Body of pancreas (tissue), 4 donors: Measurements from ENCODE around the gene SCGN. TPM values are rescaled to one million over a fixed set of nuclear protein-coding genes. Genes with fewer than 3 reads are reported as not detected.

Source experiments
- ATAC-seq: fragments of 150-250 bp; one replicate; pipeline ENCODE4 v1.9.1; 2016
- DNase-seq, 4 donors: peaks; one replicate each; pipeline ENCODE4 v3.0.0-alpha.2; 2019
- H3K27ac ChIP-seq, 4 donors: fragments of 200-600 bp; sonication (generic); 1 replicate in 3 of 4; 2 replicates in 1 of 4; pipeline versions ENCODE4 v1.5.1 to v1.6.1; 2016 to 2019; ENCODE audit warnings: mild to moderate bottlenecking in 1 of 4, mixed read lengths in 1 of 4, moderate library complexity in 1 of 4
- H3K27me3 ChIP-seq, 2 donors: fragments of 200-600 bp; sonication (generic); one replicate each; pipeline ENCODE4 v1.6.0; 2016; ENCODE audit warnings: mild to moderate bottlenecking in 1 of 2
- H3K36me3 ChIP-seq, 2 donors: fragments of 200-600 bp; sonication (generic); replicated peaks in 1 of 2; 2 replicates each; pipeline ENCODE4 v1.5.1; 2016; ENCODE audit warnings: low read depth in 2 of 2; ENCODE audit not compliant: insufficient read depth in 1 of 2
- H3K4me1 ChIP-seq: fragments of 200-600 bp; sonication (generic); one replicate; pipeline ENCODE4 v1.6.0; 2016
- H3K4me3 ChIP-seq, 2 donors: fragments of 200-600 bp; sonication (generic); 1 replicate in 1 of 2; 2 replicates in 1 of 2; pipeline ENCODE4 v1.5.1; 2016 to 2019
- H3K9me3 ChIP-seq, 3 donors: fragments of 200-600 bp; sonication (generic); 1 replicate in 2 of 3; 2 replicates in 1 of 3; pipeline ENCODE4 v1.5.1; 2016
- POLR2A ChIP-seq, 3 donors: fragments of 450-650 bp; IDR thresholded peaks; one replicate each; pipeline ENCODE4 v1.6.1; 2016; ENCODE audit warnings: antibody characterized with exemption in 3 of 3, mild to moderate bottlenecking in 2 of 3
- WGBS, 2 donors: methylation state at CpG; one replicate each; pipeline ENCODE4 v1.1.5; 2017; 5-methylcytosine and 5-hydroxymethylcytosine counted together
- intact Hi-C: fragments of 100-400 bp; cut with DNase I; formaldehyde crosslinking; loops from one replicate; pipeline ENCODE4 v1.15.1; 2023
- total RNA-seq, 2 donors: library from RNA; depleted of rRNA; stranded (reverse); fragments of >200 nt; gene quantifications; one replicate each; pipeline ENCODE4 v1.1.0, GENCODE V29; 2016
- TF ChIP-seq, protein P1 (sequence below), 7 experiments: fragments of 450-650 bp in 4 of 7; fragments of 200-600 bp in 3 of 7; sonication (generic) in 3 of 7; IDR thresholded peaks; one replicate each; pipeline ENCODE4 v1.5.1; 2016 to 2019; ENCODE audit warnings: antibody characterized with exemption in 7 of 7

The SCGN gene
- total RNA-seq, 2 donors from 2014 or later = 26.7 to 38.1 TPM

GRCh38 chr6:25703005-25703404, 51.0 kb downstream of the SCGN start:
- no peak for ATAC-seq
- Histone ChIP-seq H3K4me1 (peaks cover 12% of the 10 kb centered on the region), H3K36me3 (no peaks in the 10 kb centered on the region), H3K27ac (no peak overlapping the region), H3K4me3 (no peak overlapping the region), H3K9me3 (no peaks in the 10 kb centered on the region), H3K27me3 (no peaks in the 10 kb centered on the region)
- DNase-seq = no peak
- intact Hi-C loops = no loop called here
- 89 to 95% methylated on average over 3 of the region's 3 CpGs for WGBS, 2 donors
- TF ChIP-seq, protein P1, sequence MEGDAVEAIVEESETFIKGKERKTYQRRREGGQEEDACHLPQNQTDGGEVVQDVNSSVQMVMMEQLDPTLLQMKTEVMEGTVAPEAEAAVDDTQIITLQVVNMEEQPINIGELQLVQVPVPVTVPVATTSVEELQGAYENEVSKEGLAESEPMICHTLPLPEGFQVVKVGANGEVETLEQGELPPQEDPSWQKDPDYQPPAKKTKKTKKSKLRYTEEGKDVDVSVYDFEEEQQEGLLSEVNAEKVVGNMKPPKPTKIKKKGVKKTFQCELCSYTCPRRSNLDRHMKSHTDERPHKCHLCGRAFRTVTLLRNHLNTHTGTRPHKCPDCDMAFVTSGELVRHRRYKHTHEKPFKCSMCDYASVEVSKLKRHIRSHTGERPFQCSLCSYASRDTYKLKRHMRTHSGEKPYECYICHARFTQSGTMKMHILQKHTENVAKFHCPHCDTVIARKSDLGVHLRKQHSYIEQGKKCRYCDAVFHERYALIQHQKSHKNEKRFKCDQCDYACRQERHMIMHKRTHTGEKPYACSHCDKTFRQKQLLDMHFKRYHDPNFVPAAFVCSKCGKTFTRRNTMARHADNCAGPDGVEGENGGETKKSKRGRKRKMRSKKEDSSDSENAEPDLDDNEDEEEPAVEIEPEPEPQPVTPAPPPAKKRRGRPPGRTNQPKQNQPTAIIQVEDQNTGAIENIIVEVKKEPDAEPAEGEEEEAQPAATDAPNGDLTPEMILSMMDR (IDR thresholded peaks at IDR 0.05) = no peak
- no peak for TF ChIP-seq POLR2A (IDR thresholded peaks at IDR 0.05)

DNA sequence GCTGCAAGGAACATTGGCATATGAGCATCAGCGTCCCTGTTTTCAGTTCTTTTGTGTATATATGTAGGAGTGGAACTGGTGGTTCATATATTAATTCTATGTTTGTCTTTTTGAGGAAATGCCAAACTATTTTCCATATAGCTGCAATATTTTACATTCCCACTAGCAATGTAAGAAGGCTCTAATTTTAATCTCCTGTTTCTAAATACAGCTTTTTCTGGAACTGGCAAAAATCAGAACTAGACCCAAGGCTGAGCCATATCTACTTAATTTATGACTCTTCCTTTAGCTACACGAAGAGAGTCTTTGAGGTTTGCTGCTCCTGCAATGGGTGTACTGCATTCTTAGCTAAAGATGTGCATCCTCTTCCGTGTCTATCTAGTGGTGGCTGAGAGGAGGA, 52.0 kb downstream of the SCGN start:
- no peak for ATAC-seq
- no peaks in the 10 kb centered on the region for H3K27me3 ChIP-seq
- H3K36me3 ChIP-seq = no peaks in the 10 kb centered on the region
- DNase-seq = no peak
- peaks cover 5% of the 10 kb centered on the region for H3K4me1 ChIP-seq
- H3K9me3 ChIP-seq = no peaks in the 10 kb centered on the region
- intact Hi-C loops = no loop called here
- TF ChIP-seq, protein P1 (IDR thresholded peaks at IDR 0.05) = no peak
- TF ChIP-seq POLR2A (IDR thresholded peaks at IDR 0.05) = no peak
- WGBS, 2 donors = 79 to 85% methylated on average over 3 of the region's 3 CpGs
- H3K27ac ChIP-seq = no peak overlapping the region
- no peak overlapping the region for H3K4me3 ChIP-seq

DNA sequence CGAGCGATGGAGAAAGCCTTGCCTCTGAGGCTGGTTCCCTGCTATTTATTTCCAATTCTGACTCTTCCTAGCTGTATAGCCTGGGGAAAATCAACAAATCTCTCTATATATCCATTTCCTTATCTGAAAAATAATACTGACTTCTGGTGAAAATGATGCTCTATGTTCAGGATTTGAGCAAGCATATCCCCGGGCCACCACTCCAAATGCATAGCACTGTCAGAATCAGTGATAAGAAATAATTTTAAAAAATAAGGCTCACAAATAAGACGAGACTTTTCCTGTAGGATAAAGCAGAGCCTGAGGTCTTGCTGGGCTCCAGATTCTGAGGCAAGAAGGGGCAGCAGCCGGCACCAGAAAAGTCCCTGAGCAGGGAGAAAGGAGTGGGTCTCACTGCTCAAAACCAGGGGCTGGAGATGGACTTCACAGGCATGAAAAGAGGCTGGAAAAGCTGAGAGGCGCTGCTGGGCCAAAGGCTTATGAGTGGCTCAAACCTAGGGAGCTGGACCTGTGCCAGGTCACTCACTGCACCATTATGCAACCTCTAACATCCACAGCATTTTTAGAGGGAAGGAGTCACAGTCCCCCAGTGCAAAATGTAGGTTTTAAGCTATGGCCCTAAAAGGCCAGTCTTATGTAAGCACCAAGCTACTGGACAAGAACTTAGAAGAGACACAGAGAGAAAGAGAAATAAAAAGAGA, 54.4 kb downstream of the SCGN start:
- Histone ChIP-seq H3K27ac (no peak overlapping the region), H3K27me3 (no peaks in the 10 kb centered on the region), H3K4me1 (peaks cover 5% of the 10 kb centered on the region), H3K9me3 (no peaks in the 10 kb centered on the region), H3K36me3 (no peaks in the 10 kb centered on the region), H3K4me3 (no peak overlapping the region)
- TF ChIP-seq, protein P1 (IDR thresholded peaks at IDR 0.05) = no peak
- no peak for TF ChIP-seq POLR2A (IDR thresholded peaks at IDR 0.05)
- 88 to 92% methylated on average over 6 of the region's 6 CpGs for WGBS, 2 donors
- no peak for ATAC-seq
- peak; percentile 55 to 77 (median 65) for DNase-seq
- intact Hi-C loops = no loop called here

DNA sequence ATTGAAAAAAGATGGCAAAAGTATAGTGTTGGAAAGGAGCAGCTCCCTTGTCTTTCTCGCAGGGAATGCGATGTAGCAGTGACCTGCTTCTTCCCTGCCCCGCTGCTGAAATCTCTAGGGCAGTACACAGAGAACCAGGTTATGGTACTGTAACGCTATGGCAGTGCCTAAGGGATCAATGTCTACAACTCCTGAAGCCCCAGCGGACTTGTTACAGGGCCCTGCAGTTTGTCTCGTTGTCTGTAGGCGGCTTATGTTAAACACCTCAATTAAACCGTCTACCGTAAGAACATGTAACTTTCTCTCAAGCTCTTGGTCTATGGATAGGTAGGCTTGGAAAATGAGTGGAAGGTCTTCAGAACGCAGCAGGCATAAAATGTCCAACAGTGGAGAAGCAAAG, 57.7 kb downstream of the SCGN start:
- 83 to 95% methylated on average over 10 of the region's 10 CpGs for WGBS, 2 donors
- Histone ChIP-seq H3K9me3 (no peaks in the 10 kb centered on the region), H3K36me3 (no peaks in the 10 kb centered on the region), H3K4me1 (peaks cover 8% of the 10 kb centered on the region), H3K4me3 (no peak overlapping the region), H3K27me3 (no peaks in the 10 kb centered on the region), H3K27ac (no peak overlapping the region)
- DNase-seq (no peak), ATAC-seq (no peak)
- no peak for TF ChIP-seq POLR2A (IDR thresholded peaks at IDR 0.05)
- intact Hi-C loops = no loop called here

GRCh38 chr6:25710287-25710686, 58.3 kb downstream of the SCGN start:
- intact Hi-C loops = no loop called here
- 76 to 81% methylated on average over 14 of the region's 14 CpGs for WGBS, 2 donors
- no peak overlapping the region for H3K4me3 ChIP-seq
- H3K27me3 ChIP-seq = no peaks in the 10 kb centered on the region
- H3K4me1 ChIP-seq = peaks cover 9% of the 10 kb centered on the region
- H3K36me3 ChIP-seq = no peaks in the 10 kb centered on the region
- no peaks in the 10 kb centered on the region for H3K9me3 ChIP-seq
- ATAC-seq (no peak), DNase-seq (peak in 1 of 4 donors; percentile 21)
- TF ChIP-seq POLR2A (IDR thresholded peaks at IDR 0.05) = peak in 1 of 3 donors; percentile 11
- TF ChIP-seq, protein P1 (IDR thresholded peaks at IDR 0.05) = no peak
- no peak overlapping the region for H3K27ac ChIP-seq
